ENCODE measurements around the gene ADRA2C.

- TF ChIP-seq CTCF (IDR thresholded peaks at IDR 0.05) (no peak), POLR2A (IDR thresholded peaks at IDR 0.05) (no peak), POLR2AphosphoS5 (IDR thresholded peaks at IDR 0.05) (no peak)
These were observed 22.1 kb downstream of the ADRA2C start for GRCh38 chr4:3788366-3788660.

Measured in sigmoid colon (tissue), 4 donors.